ENCODE data around the gene FBXL13.

DNA sequence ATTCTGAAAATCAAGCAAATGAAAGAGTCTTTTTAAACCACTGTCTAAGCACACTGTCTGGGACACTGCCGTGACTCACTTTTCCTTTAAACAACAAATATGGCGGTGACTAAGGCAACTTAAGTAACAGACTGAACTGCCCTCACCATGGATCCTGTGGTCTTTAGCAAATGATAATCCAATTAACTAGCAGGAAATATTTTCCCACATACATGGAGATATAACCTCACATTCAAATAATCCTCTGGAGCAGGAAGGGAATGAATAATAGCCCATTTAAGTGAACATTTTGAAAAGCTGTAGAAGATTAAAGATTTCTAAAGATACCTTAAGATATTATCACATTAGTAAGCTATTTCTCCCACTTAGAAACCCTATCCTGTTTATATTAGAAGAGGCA is 202.1 kb downstream of the FBXL13 start:
- TF ChIP-seq, protein P1, sequence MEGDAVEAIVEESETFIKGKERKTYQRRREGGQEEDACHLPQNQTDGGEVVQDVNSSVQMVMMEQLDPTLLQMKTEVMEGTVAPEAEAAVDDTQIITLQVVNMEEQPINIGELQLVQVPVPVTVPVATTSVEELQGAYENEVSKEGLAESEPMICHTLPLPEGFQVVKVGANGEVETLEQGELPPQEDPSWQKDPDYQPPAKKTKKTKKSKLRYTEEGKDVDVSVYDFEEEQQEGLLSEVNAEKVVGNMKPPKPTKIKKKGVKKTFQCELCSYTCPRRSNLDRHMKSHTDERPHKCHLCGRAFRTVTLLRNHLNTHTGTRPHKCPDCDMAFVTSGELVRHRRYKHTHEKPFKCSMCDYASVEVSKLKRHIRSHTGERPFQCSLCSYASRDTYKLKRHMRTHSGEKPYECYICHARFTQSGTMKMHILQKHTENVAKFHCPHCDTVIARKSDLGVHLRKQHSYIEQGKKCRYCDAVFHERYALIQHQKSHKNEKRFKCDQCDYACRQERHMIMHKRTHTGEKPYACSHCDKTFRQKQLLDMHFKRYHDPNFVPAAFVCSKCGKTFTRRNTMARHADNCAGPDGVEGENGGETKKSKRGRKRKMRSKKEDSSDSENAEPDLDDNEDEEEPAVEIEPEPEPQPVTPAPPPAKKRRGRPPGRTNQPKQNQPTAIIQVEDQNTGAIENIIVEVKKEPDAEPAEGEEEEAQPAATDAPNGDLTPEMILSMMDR (IDR thresholded peaks at IDR 0.05), result no peak
- TF ChIP-seq POLR2AphosphoS5 (IDR thresholded peaks at IDR 0.05), result no peak
